DND-41 (cell line): Measurements from ENCODE around the gene ZDHHC13.

Experiments
- ATAC-seq: fragments of 200-7000 bp; cut with Tn5 transposase; 3 replicates; pipeline ENCODE4 v1.9.1; 2021; ENCODE audit warnings: low read depth; ENCODE audit not compliant: insufficient read depth
- DNase-seq: peaks from one replicate; pipeline ENCODE4 v3.0.0-alpha.2; 2020
- H2AFZ ChIP-seq: 2 replicates; pipeline ENCODE4 v1.6.0; 2012; ENCODE audit warnings: low read depth, low read length
- H3K27ac ChIP-seq: 2 replicates; pipeline ENCODE4 v1.5.1; 2012; ENCODE audit warnings: low read length, inconsistent platforms
- H3K27me3 ChIP-seq: fragments of 200-600 bp; sonication (generic); 2 replicates; pipeline ENCODE4 v1.6.0; 2012; ENCODE audit warnings: low read length, mild to moderate bottlenecking, inconsistent platforms; ENCODE audit not compliant: insufficient read depth, poor library complexity
- H3K36me3 ChIP-seq: 2 replicates; pipeline ENCODE4 v1.5.1; 2012; ENCODE audit warnings: low read length, inconsistent platforms; ENCODE audit not compliant: insufficient read depth
- H3K4me1 ChIP-seq: 2 replicates; pipeline ENCODE4 v1.5.1; 2012; ENCODE audit warnings: mild to moderate bottlenecking, low read length; ENCODE audit not compliant: insufficient read depth
- H3K4me2 ChIP-seq: 2 replicates; pipeline ENCODE4 v1.6.0; 2012; ENCODE audit warnings: mild to moderate bottlenecking, moderate library complexity, low read length, inconsistent platforms; ENCODE audit not compliant: insufficient read depth
- H3K4me3 ChIP-seq, 2 experiments: fragments of 200-600 bp in 1 of 2; shearing (Covaris generic) in 1 of 2; 2 replicates each; pipeline ENCODE4 v1.5.1; 2012 to 2016; ENCODE audit warnings: inconsistent platforms in 2 of 2, low read length in 2 of 2, mild to moderate bottlenecking in 2 of 2, low read depth in 1 of 2, moderate library complexity in 1 of 2
- H3K79me2 ChIP-seq: 2 replicates; pipeline ENCODE4 v1.6.0; 2012; ENCODE audit warnings: low read length, inconsistent platforms; ENCODE audit not compliant: insufficient read depth
- H3K9ac ChIP-seq: 2 replicates; pipeline ENCODE4 v1.6.0; 2012; ENCODE audit warnings: low read depth, mild to moderate bottlenecking, inconsistent platforms, low read length, moderate library complexity
- H3K9me3 ChIP-seq: 2 replicates; pipeline ENCODE4 v1.5.1; 2012; ENCODE audit warnings: low read length, moderate library complexity, mild to moderate bottlenecking, inconsistent platforms; ENCODE audit not compliant: insufficient read depth, severe bottlenecking
- H4K20me1 ChIP-seq: 2 replicates; pipeline ENCODE4 v1.6.0; 2012; ENCODE audit warnings: low read length; ENCODE audit not compliant: insufficient read depth
- EZH2 ChIP-seq: IDR thresholded peaks from 3 replicates; pipeline ENCODE4 v1.6.1; 2012; ENCODE audit warnings: borderline replicate concordance, low read depth, mild to moderate bottlenecking, moderate library complexity, low read length, inconsistent platforms; ENCODE audit not compliant: severe bottlenecking
- TF ChIP-seq, protein P1 (sequence below): IDR thresholded peaks from 2 replicates; pipeline ENCODE4 v1.5.1; 2012; ENCODE audit warnings: borderline replicate concordance, low read length, moderate library complexity, mild to moderate bottlenecking; ENCODE audit not compliant: poor library complexity, severe bottlenecking; ENCODE audit errors: extremely low read depth

ZDHHC13 gene, protein sequence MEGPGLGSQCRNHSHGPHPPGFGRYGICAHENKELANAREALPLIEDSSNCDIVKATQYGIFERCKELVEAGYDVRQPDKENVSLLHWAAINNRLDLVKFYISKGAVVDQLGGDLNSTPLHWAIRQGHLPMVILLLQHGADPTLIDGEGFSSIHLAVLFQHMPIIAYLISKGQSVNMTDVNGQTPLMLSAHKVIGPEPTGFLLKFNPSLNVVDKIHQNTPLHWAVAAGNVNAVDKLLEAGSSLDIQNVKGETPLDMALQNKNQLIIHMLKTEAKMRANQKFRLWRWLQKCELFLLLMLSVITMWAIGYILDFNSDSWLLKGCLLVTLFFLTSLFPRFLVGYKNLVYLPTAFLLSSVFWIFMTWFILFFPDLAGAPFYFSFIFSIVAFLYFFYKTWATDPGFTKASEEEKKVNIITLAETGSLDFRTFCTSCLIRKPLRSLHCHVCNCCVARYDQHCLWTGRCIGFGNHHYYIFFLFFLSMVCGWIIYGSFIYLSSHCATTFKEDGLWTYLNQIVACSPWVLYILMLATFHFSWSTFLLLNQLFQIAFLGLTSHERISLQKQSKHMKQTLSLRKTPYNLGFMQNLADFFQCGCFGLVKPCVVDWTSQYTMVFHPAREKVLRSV

DNA sequence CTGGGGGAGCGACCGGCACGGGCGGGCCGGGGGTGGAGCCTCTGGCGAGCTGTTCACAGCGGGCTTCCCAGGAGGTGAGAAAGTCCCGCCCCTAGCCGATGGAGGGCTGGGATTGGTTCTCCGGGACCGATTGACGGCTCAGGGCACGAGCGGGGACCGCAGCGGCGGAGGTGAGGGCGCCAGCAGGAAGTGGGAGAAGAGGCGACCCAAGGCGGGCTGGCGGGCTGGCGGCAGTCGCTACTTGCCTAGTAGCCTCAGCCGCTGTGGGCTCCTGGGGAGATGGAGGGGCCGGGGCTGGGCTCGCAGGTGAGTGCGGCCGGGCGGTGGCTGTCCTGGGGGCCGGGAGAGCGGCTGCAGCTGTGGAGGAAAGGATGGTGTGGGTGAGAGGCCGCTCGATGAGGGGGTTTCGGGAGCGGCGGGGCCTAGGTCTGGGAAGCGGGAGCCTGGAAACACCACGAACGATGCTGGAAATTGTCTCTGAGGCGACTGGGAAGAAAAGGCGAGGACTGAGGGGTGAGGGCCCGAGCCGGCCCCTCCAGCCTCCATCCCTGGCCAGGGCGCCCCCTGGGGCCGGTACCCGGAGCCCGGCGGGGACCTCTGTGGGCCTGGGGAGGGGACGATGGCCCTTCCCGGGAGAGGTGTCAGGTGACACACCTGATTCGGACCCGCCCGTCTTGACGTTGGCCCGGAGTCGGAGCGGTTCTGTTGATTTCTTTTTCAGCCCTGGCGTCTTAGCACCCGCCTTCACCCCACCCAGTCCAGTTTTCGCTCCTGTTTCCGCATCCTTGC lies at the start of gene ZDHHC13:
Gene ZDHHC13 (plus strand): TSS at position 198 of the 789 bp plus-strand sequence. CDS start 82 bp downstream, at position 280.
- Histone ChIP-seq H2AFZ (peak within 1 kb of the TSS; percentile 87), H3K9me3 (no peaks in the 10 kb centered on the region), H4K20me1 (no peaks in the 10 kb centered on the region; the same call in 1 of the 2 replicates), H3K27me3 (peaks cover 4% of the 10 kb centered on the region), H3K4me2 (peak within 1 kb of the TSS; percentile 86), H3K79me2 (peaks cover 45% of the 10 kb centered on the region), H3K4me1 (peaks cover 37% of the 10 kb centered on the region), H3K36me3 (peaks cover 10% of the 10 kb centered on the region), H3K27ac (peak within 1 kb of the TSS; percentile 73), H3K9ac (peak within 1 kb of the TSS; percentile 80), H3K4me3 (peak within 1 kb of the TSS; percentile 41 to 80; a peak in 3 of 4 replicates)
- TF ChIP-seq, protein P1, sequence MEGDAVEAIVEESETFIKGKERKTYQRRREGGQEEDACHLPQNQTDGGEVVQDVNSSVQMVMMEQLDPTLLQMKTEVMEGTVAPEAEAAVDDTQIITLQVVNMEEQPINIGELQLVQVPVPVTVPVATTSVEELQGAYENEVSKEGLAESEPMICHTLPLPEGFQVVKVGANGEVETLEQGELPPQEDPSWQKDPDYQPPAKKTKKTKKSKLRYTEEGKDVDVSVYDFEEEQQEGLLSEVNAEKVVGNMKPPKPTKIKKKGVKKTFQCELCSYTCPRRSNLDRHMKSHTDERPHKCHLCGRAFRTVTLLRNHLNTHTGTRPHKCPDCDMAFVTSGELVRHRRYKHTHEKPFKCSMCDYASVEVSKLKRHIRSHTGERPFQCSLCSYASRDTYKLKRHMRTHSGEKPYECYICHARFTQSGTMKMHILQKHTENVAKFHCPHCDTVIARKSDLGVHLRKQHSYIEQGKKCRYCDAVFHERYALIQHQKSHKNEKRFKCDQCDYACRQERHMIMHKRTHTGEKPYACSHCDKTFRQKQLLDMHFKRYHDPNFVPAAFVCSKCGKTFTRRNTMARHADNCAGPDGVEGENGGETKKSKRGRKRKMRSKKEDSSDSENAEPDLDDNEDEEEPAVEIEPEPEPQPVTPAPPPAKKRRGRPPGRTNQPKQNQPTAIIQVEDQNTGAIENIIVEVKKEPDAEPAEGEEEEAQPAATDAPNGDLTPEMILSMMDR, result peak; percentile 38
- no peak for TF ChIP-seq EZH2
- ATAC-seq, result peak; percentile 99
- peak; percentile 98 for DNase-seq

DNA sequence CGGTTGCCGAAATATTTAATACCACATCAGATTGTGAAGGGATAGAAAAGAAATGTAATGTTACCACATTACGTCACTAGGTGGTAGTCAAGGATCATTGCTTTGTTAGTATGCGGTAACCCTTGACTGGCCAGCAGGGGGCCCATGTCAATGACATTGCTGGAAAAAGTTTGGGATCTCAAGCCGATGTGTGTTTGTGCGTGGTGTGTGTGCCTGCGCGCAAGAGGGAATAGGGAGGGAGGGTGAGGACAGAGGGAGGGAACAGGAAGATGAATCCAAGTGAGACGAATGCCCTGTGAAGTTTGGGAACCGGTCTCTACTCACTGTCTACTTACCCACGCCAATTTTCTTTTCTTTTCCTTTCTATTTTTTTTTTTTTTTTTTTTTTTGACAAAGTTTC lies 45.7 kb upstream of the ZDHHC13 start:
- peak overlapping the region; percentile 51; the same call in 1 of the 2 replicates for H2AFZ ChIP-seq
- no peaks in the 10 kb centered on the region; the same call in 1 of the 2 replicates for H3K4me1 ChIP-seq
- H3K4me2 ChIP-seq, result no peak overlapping the region
- no peaks in the 10 kb centered on the region for H3K79me2 ChIP-seq
- no peaks in the 10 kb centered on the region for H4K20me1 ChIP-seq
- H3K27me3 ChIP-seq, result peaks cover 3% of the 10 kb centered on the region
- H3K9ac ChIP-seq, result no peak overlapping the region
- no peak for TF ChIP-seq EZH2
- TF ChIP-seq, protein P1, result peak; percentile 100
- no peaks in the 10 kb centered on the region for H3K9me3 ChIP-seq
- no peaks in the 10 kb centered on the region for H3K36me3 ChIP-seq
- H3K4me3 ChIP-seq, result no peak overlapping the region
- ATAC-seq, result peak; percentile 97
- peak; percentile 59 for DNase-seq
- H3K27ac ChIP-seq, result no peak overlapping the region

DNA sequence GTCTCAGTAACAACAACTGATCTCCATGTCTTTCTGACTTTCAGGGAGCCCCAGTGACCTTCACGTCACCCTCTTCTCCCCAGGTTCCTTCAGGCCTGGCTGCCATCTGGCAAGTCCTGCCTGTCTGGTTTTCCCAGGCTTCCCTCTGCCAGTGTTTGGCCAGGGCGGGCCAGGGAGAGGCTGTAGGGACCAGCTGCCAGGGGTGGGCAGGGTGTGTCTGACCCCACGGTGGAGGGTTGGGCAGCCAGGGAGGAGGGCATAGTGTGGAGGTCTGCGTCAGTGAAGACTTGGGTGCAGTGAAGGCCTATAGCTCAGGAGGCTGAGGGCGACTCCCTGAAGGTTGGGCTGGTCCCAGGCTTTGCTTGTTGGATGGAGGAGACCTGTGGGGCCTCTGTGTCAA lies 44.5 kb upstream of the ZDHHC13 start:
- ATAC-seq (no peak), DNase-seq (no peak)
- H3K9me3 ChIP-seq, result no peaks in the 10 kb centered on the region
- no peak overlapping the region for H3K27ac ChIP-seq
- peaks cover 3% of the 10 kb centered on the region for H3K27me3 ChIP-seq
- TF ChIP-seq, protein P1, result no peak
- no peak for TF ChIP-seq EZH2
- H3K4me3 ChIP-seq, result no peak overlapping the region
- H3K79me2 ChIP-seq, result no peaks in the 10 kb centered on the region
- no peak overlapping the region for H2AFZ ChIP-seq
- no peaks in the 10 kb centered on the region for H4K20me1 ChIP-seq
- no peaks in the 10 kb centered on the region; the same call in 1 of the 2 replicates for H3K4me1 ChIP-seq
- no peak overlapping the region for H3K4me2 ChIP-seq
- no peaks in the 10 kb centered on the region for H3K36me3 ChIP-seq
- no peak overlapping the region for H3K9ac ChIP-seq
